WTC11 (cell line): ENCODE data around the gene TNRC18. TPM values are rescaled to one million over a fixed set of nuclear protein-coding genes. Genes with fewer than 3 reads are reported as not detected.

Source experiments
- ATAC-seq: fragments of 200-7000 bp; cut with Tn5 transposase; 2 replicates; pipeline ENCODE4 v1.10.0; 2021; ENCODE audit warnings: mild to moderate bottlenecking, moderate library complexity
- CTCF ChIA-PET: fragments of 300-600 bp; sonication (Branson Sonifier 250); formaldehyde crosslinking; loops from one replicate; lab custom pipeline; 2021; ENCODE audit warnings: antibody characterized with exemption; lab: Charles Lee
- POLR2A ChIA-PET: fragments of 350-600 bp; sonication (Branson Sonifier 250); formaldehyde crosslinking; loops from one replicate; lab custom pipeline; 2021; ENCODE audit warnings: antibody characterized with exemption; lab: Charles Lee
- DNase-seq: peaks from one replicate; pipeline ENCODE4 v3.0.0; 2021; ENCODE audit warnings: low spot score
- H3K27ac Mint-ChIP-seq: 2 replicates; pipeline ENCODE4 v1.8.0; 2021; ENCODE audit warnings: mixed read lengths
- H3K27me3 Mint-ChIP-seq: 2 replicates; pipeline ENCODE4 v1.8.0; 2021; ENCODE audit warnings: low read depth, mild to moderate bottlenecking, moderate library complexity, mixed read lengths
- H3K36me3 Mint-ChIP-seq: 2 replicates; pipeline ENCODE4 v1.8.0; 2021; ENCODE audit warnings: mixed read lengths
- H3K4me1 Mint-ChIP-seq: 2 replicates; pipeline ENCODE4 v1.8.0; 2022; ENCODE audit warnings: mixed read lengths
- H3K4me3 Mint-ChIP-seq: 2 replicates; pipeline ENCODE4 v1.8.0; 2021; ENCODE audit warnings: mild to moderate bottlenecking, moderate library complexity, mixed read lengths
- H3K9me3 Mint-ChIP-seq: 2 replicates; pipeline ENCODE4 v1.8.0; 2021; ENCODE audit warnings: mixed read lengths
- CTCF ChIP-seq: fragments of 200-600 bp; IDR thresholded peaks from 2 replicates; pipeline ENCODE4 v1.8.0; 2022; ENCODE audit warnings: antibody characterized with exemption
- FOXK1 ChIP-seq: sonication (generic); formaldehyde crosslinking; IDR thresholded peaks from 2 replicates; pipeline ENCODE4 v1.8.0; 2022; ENCODE audit warnings: mild to moderate bottlenecking, moderate library complexity, missing genetic modification reagents
- FOXP1 ChIP-seq: sonication (generic); formaldehyde crosslinking; IDR thresholded peaks from 2 replicates; pipeline ENCODE4 v1.8.0; 2022; ENCODE audit warnings: missing genetic modification reagents, mild to moderate bottlenecking, moderate library complexity, borderline replicate concordance
- JUN ChIP-seq: sonication (generic); formaldehyde crosslinking; IDR thresholded peaks from 2 replicates; pipeline ENCODE4 v1.8.0; 2023; ENCODE audit warnings: mild to moderate bottlenecking, missing genetic modification reagents
- KAT7 ChIP-seq: sonication (generic); formaldehyde crosslinking; IDR thresholded peaks from 2 replicates; pipeline ENCODE4 v1.8.1; 2023; ENCODE audit warnings: missing genetic modification reagents, mild to moderate bottlenecking, borderline replicate concordance
- MLX ChIP-seq: sonication (generic); formaldehyde crosslinking; IDR thresholded peaks from 2 replicates; pipeline ENCODE4 v1.8.1; 2023; ENCODE audit warnings: mild to moderate bottlenecking, missing genetic modification reagents, moderate library complexity
- MYBL2 ChIP-seq: sonication (generic); formaldehyde crosslinking; IDR thresholded peaks from 2 replicates; pipeline ENCODE4 v1.8.1; 2023; ENCODE audit warnings: mild to moderate bottlenecking, moderate library complexity, missing genetic modification reagents
- NR3C1 ChIP-seq: sonication (generic); formaldehyde crosslinking; conservative IDR thresholded peaks from 2 replicates; pipeline ENCODE4 v1.8.1; 2023; ENCODE audit warnings: low read depth, mild to moderate bottlenecking, missing genetic modification reagents
- OVOL2 ChIP-seq: fragments of 250-450 bp; sonication (Bioruptor Pico); IDR thresholded peaks from 2 replicates; pipeline ENCODE4 v1.9.0; 2021; ENCODE audit warnings: mild to moderate bottlenecking, borderline replicate concordance
- SMAD4 ChIP-seq: sonication (generic); formaldehyde crosslinking; IDR thresholded peaks from 2 replicates; pipeline ENCODE4 v1.8.0; 2022; ENCODE audit warnings: mild to moderate bottlenecking, missing genetic modification reagents
- SP1 ChIP-seq: sonication (generic); formaldehyde crosslinking; conservative IDR thresholded peaks from 2 replicates; pipeline ENCODE4 v1.8.1; 2022; ENCODE audit warnings: missing genetic modification reagents
- TEAD1 ChIP-seq: sonication (generic); formaldehyde crosslinking; IDR thresholded peaks from 2 replicates; pipeline ENCODE4 v1.8.0; 2022; ENCODE audit warnings: mild to moderate bottlenecking, missing genetic modification reagents
- ZBTB21 ChIP-seq: sonication (generic); formaldehyde crosslinking; IDR thresholded peaks from 2 replicates; pipeline ENCODE4 v1.8.1; 2023; ENCODE audit warnings: mild to moderate bottlenecking, missing genetic modification reagents, borderline replicate concordance
- ZNF281 ChIP-seq: sonication (generic); formaldehyde crosslinking; IDR thresholded peaks from 2 replicates; pipeline ENCODE4 v1.8.0; 2023; ENCODE audit warnings: mild to moderate bottlenecking, missing genetic modification reagents
- ZNF317 ChIP-seq: sonication (generic); formaldehyde crosslinking; IDR thresholded peaks from 2 replicates; pipeline ENCODE4 v1.8.1; 2023; ENCODE audit warnings: low read depth, mild to moderate bottlenecking, moderate library complexity, missing genetic modification reagents, borderline replicate concordance
- ZNF416 ChIP-seq: fragments of 250-450 bp; sonication (Bioruptor Pico); IDR thresholded peaks from 2 replicates; pipeline ENCODE4 v1.9.0; 2021; ENCODE audit warnings: mild to moderate bottlenecking, inconsistent platforms
- total RNA-seq: library from RNA; stranded (reverse); gene quantifications from 3 replicates; pipeline ENCODE4 v1.2.3, GENCODE V29; 2021
- TF ChIP-seq, protein P1 (sequence below): sonication (generic); formaldehyde crosslinking; IDR thresholded peaks from 2 replicates; pipeline ENCODE4 v1.8.0; 2022; ENCODE audit warnings: missing genetic modification reagents
- TF ChIP-seq, protein P2 (sequence below): fragments of 250-450 bp; sonication (Bioruptor Pico); IDR thresholded peaks from 2 replicates; pipeline ENCODE4 v1.9.0; 2021; ENCODE audit warnings: mild to moderate bottlenecking
- TF ChIP-seq, protein P3 (sequence below): fragments of 250-450 bp; sonication (Bioruptor Pico); IDR thresholded peaks from 2 replicates; pipeline ENCODE4 v1.9.0; 2021; ENCODE audit warnings: mild to moderate bottlenecking

Gene TNRC18
- total RNA-seq, 1 experiment from 2014 or later, result 55.0 TPM

DNA sequence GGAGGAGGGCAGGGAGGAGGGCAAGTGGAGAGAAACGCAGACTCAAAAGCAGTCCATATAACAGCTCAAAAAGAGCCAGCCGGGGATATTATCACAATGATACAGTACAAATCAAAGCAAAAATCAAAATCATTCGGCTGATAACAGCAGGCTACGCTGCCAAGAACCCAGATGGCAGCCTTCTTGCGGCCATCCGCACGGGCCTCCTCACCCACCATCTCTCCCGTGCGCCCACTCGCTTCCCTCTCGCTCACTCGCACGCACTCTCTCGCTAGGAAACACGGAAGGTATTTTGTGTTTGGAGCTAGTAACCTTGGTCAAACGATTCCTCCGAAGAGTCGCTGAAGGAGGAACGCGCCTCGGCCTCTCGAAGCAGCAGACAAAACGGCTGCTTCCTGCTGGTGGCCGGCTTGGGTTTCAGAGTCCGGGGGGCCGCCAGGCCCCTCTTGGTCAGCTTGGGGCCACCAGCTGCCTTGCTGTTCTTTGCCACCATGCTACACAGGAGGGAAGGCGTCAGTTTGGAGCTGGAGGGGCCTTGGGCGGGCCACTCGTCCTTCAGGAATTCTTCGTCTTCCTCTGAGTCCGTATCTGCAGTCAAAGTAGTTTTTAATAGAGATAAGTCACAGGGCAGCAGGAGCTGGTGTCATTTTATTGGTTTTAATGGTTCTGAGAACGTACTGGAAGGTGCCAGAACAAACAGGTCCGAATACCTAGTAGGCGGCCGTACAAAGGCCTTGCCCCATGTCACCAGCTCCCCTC, 71.9 kb downstream of the TNRC18 start (continued):
- TF ChIP-seq, protein P1, sequence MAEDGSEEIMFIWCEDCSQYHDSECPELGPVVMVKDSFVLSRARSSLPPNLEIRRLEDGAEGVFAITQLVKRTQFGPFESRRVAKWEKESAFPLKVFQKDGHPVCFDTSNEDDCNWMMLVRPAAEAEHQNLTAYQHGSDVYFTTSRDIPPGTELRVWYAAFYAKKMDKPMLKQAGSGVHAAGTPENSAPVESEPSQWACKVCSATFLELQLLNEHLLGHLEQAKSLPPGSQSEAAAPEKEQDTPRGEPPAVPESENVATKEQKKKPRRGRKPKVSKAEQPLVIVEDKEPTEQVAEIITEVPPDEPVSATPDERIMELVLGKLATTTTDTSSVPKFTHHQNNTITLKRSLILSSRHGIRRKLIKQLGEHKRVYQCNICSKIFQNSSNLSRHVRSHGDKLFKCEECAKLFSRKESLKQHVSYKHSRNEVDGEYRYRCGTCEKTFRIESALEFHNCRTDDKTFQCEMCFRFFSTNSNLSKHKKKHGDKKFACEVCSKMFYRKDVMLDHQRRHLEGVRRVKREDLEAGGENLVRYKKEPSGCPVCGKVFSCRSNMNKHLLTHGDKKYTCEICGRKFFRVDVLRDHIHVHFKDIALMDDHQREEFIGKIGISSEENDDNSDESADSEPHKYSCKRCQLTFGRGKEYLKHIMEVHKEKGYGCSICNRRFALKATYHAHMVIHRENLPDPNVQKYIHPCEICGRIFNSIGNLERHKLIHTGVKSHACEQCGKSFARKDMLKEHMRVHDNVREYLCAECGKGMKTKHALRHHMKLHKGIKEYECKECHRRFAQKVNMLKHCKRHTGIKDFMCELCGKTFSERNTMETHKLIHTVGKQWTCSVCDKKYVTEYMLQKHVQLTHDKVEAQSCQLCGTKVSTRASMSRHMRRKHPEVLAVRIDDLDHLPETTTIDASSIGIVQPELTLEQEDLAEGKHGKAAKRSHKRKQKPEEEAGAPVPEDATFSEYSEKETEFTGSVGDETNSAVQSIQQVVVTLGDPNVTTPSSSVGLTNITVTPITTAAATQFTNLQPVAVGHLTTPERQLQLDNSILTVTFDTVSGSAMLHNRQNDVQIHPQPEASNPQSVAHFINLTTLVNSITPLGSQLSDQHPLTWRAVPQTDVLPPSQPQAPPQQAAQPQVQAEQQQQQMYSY, result no peak
- TF ChIP-seq JUN, result no peak
- no peak for TF ChIP-seq SMAD4 (CRISPR knock-in tag)
- no peak for TF ChIP-seq NR3C1
- TF ChIP-seq SP1 (CRISPR knock-in tag), result no peak
- TF ChIP-seq ZNF281 (CRISPR knock-in tag), result no peak
- TF ChIP-seq MLX (CRISPR knock-in tag), result no peak

DNA sequence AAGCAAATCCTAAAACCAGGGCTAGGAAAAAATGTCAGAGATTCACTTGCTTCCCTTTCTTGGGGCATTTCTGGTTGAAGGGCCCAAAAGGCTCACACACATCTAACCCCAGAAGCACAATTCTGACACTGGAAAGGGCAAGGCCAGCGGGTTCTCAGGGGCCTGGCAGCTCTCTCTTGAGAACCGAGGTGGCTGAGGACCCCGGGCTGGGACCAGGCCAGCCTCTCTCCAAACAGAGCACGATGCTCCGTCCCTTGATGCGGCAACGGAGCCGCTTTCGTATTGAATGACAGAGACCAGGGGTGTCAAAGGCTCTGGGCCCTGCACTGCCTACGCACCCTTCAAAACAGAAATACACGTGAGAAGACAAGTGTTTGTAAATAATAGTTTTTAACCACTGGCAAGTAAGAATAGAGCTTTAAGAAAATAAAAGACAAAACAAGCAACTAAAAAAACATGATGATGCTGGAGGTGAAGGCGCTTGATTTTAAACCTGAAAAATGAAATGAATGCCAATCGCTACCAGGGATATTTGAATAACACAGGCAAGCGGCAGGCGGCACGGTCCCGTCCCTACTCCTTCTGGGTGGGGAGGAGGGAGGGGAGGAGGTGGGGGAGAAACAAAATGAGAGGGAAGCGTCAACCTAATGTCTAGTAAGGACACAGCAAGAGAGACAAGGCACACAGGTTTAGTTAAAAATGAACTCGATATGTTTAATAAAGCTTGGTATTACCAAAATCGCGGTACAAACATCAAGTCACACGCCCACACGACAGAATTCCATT, 72.8 kb downstream of the TNRC18 start:
- H3K4me3 Mint-ChIP-seq, result peak overlapping the region; percentile 50
- H3K4me1 Mint-ChIP-seq, result peaks cover 41% of the 10 kb centered on the region
- H3K27me3 Mint-ChIP-seq, result peaks cover 54% of the 10 kb centered on the region
- no peaks in the 10 kb centered on the region; the same call in 1 of the 2 replicates for H3K36me3 Mint-ChIP-seq
- CTCF ChIA-PET, result interaction anchor here (0.7 to 2.5 kb wide), 11 partner anchors 11 to 558 kb away, joined by 3 to 17 read pairs (median 5); no protein-coding TSS in a partner anchor
- ATAC-seq, result peak; percentile 29; the same call in 1 of the 2 replicates
- POLR2A ChIA-PET, result interaction anchor here (0.5 to 0.7 kb wide), 2 partner anchors 64 to 111 kb away, joined by 3 to 11 read pairs; no protein-coding TSS in a partner anchor
- no peaks in the 10 kb centered on the region for H3K9me3 Mint-ChIP-seq
- H3K27ac Mint-ChIP-seq, result peak overlapping the region; percentile 25
- peak; percentile 33 for DNase-seq
- TF ChIP-seq KAT7 (no peak), TEAD1 (no peak), ZNF416 (CRISPR knock-in tag) (no peak), CTCF (no peak), OVOL2 (CRISPR knock-in tag) (no peak), FOXP1 (no peak), MYBL2 (CRISPR knock-in tag) (no peak), FOXK1 (CRISPR knock-in tag) (no peak), ZBTB21 (CRISPR knock-in tag) (no peak), ZNF317 (CRISPR knock-in tag) (no peak)
- TF ChIP-seq, protein P2, sequence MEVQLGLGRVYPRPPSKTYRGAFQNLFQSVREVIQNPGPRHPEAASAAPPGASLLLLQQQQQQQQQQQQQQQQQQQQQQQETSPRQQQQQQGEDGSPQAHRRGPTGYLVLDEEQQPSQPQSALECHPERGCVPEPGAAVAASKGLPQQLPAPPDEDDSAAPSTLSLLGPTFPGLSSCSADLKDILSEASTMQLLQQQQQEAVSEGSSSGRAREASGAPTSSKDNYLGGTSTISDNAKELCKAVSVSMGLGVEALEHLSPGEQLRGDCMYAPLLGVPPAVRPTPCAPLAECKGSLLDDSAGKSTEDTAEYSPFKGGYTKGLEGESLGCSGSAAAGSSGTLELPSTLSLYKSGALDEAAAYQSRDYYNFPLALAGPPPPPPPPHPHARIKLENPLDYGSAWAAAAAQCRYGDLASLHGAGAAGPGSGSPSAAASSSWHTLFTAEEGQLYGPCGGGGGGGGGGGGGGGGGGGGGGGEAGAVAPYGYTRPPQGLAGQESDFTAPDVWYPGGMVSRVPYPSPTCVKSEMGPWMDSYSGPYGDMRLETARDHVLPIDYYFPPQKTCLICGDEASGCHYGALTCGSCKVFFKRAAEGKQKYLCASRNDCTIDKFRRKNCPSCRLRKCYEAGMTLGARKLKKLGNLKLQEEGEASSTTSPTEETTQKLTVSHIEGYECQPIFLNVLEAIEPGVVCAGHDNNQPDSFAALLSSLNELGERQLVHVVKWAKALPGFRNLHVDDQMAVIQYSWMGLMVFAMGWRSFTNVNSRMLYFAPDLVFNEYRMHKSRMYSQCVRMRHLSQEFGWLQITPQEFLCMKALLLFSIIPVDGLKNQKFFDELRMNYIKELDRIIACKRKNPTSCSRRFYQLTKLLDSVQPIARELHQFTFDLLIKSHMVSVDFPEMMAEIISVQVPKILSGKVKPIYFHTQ, result no peak
- TF ChIP-seq, protein P3, sequence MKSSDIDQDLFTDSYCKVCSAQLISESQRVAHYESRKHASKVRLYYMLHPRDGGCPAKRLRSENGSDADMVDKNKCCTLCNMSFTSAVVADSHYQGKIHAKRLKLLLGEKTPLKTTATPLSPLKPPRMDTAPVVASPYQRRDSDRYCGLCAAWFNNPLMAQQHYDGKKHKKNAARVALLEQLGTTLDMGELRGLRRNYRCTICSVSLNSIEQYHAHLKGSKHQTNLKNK (CRISPR knock-in tag), result no peak
